PFSK-1 (cell line): ENCODE measurements around the gene BCL7C.

ENCODE experiments used
- POLR2AphosphoS5 ChIP-seq: IDR thresholded peaks from 2 replicates; pipeline ENCODE4 v1.6.1; 2012; ENCODE audit warnings: low read depth, mild to moderate bottlenecking, control low read depth, low read length, moderate library complexity
- SIN3A ChIP-seq: IDR thresholded peaks from 2 replicates; pipeline ENCODE4 v1.6.1; 2012; ENCODE audit warnings: mild to moderate bottlenecking, low read length, moderate library complexity, borderline replicate concordance; ENCODE audit not compliant: insufficient read depth
- TAF1 ChIP-seq: IDR thresholded peaks from 2 replicates; pipeline ENCODE4 v1.6.1; 2012; ENCODE audit warnings: low read length, control low read depth, borderline replicate concordance; ENCODE audit not compliant: insufficient read depth

DNA sequence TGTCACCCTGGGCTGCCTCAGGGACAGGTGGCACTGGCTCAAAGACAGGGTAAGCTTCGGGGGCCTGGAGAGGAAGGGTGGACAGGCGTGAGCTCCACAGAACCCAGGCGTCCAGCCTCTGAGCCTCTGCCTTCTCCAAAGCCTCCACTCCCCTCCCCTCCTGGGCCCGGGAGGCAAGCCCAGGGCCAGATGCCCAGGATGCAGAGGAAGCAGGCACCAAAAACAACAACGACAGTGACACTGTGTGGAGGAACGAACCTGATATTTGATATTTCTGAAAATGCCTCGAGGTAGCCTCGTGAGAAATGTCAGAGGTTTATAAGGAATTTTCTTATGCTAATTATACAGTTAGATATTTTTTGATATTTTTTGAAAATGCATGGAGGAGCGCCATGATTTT lies 6.0 kb downstream of the BCL7C start:
- TF ChIP-seq POLR2AphosphoS5 (no peak), TAF1 (no peak), SIN3A (no peak)
